Suprapubic skin (tissue), 4 donors: ENCODE data around the gene SPEG. TPM values are rescaled to one million over a fixed set of nuclear protein-coding genes. Genes with fewer than 3 reads are reported as not detected.

Experiments
- DNase-seq, 2 donors: peaks; one replicate each; pipeline ENCODE4 v3.0.0-alpha.2; 2019; ENCODE audit warnings: low spot score in 2 of 2
- H3K27ac ChIP-seq: fragments of 200-600 bp; sonication (generic); one replicate; pipeline ENCODE4 v1.5.1; 2019
- H3K27me3 ChIP-seq: fragments of 200-600 bp; sonication (generic); one replicate; pipeline ENCODE4 v1.5.1; 2019
- H3K36me3 ChIP-seq: fragments of 200-600 bp; sonication (generic); one replicate; pipeline ENCODE4 v1.5.1; 2019
- H3K4me1 ChIP-seq: fragments of 200-600 bp; sonication (generic); one replicate; pipeline ENCODE4 v1.5.1; 2019
- H3K4me3 ChIP-seq: fragments of 200-600 bp; sonication (generic); one replicate; pipeline ENCODE4 v1.5.1; 2019; ENCODE audit warnings: mild to moderate bottlenecking
- H3K9me3 ChIP-seq: fragments of 200-600 bp; sonication (generic); one replicate; pipeline ENCODE4 v1.5.1; 2019
- CTCF ChIP-seq, 2 donors: fragments of 200-600 bp in 1 of 2; fragments of 450-650 bp in 1 of 2; sonication (generic) in 1 of 2; IDR thresholded peaks; one replicate each; pipeline ENCODE4 v1.5.1; 2016 to 2019; ENCODE audit warnings: antibody characterized with exemption in 2 of 2, mild to moderate bottlenecking in 1 of 2, moderate library complexity in 1 of 2
- EP300 ChIP-seq: sonication (generic); formaldehyde crosslinking; IDR thresholded peaks from one replicate; pipeline ENCODE4 v1.6.1; 2017; ENCODE audit warnings: antibody characterized with exemption
- POLR2A ChIP-seq, 2 donors: fragments of 450-650 bp; IDR thresholded peaks; one replicate each; pipeline ENCODE4 v1.6.1; 2017; ENCODE audit warnings: antibody characterized with exemption in 2 of 2, mild to moderate bottlenecking in 2 of 2, moderate library complexity in 2 of 2
- POLR2AphosphoS5 ChIP-seq, 3 donors: sonication (generic); formaldehyde crosslinking; IDR thresholded peaks; one replicate each; pipeline ENCODE4 v1.6.1; 2017; ENCODE audit warnings: antibody characterized with exemption in 3 of 3
- WGBS: methylation state at CpG from one replicate; pipeline ENCODE4 v1.1.5; 2018; 5-methylcytosine and 5-hydroxymethylcytosine counted together
- total RNA-seq, 4 donors: library from RNA; depleted of rRNA; stranded (reverse); fragments of >200 nt; gene quantifications; one replicate each; pipeline ENCODE4 v1.1.0, GENCODE V29; 2016

The SPEG gene
- total RNA-seq, 4 donors from 2014 or later: 6.5 to 17.2 (median 6.7) TPM

GRCh38 chr2:219448099-219448775 is 13.6 kb downstream of the SPEG start:
- peaks cover 10% of the 10 kb centered on the region for H3K4me1 ChIP-seq
- H3K27me3 ChIP-seq: peaks cover 56% of the 10 kb centered on the region
- H3K27ac ChIP-seq: no peak overlapping the region
- H3K36me3 ChIP-seq: no peaks in the 10 kb centered on the region
- WGBS: no CpG with 5 or more reads among the region's 88 CpGs
- TF ChIP-seq POLR2AphosphoS5 (IDR thresholded peaks at IDR 0.05): no peak
- no peak for TF ChIP-seq CTCF (IDR thresholded peaks at IDR 0.05)
- no peak for TF ChIP-seq EP300
- TF ChIP-seq POLR2A (IDR thresholded peaks at IDR 0.05): no peak
- H3K4me3 ChIP-seq: no peak overlapping the region
- peak in 1 of 2 donors; percentile 55 for DNase-seq
- H3K9me3 ChIP-seq: no peaks in the 10 kb centered on the region

- H3K9me3 ChIP-seq: no peaks in the 10 kb centered on the region
- H3K27me3 ChIP-seq: peaks cover 53% of the 10 kb centered on the region
- H3K4me1 ChIP-seq: peaks cover 16% of the 10 kb centered on the region
- TF ChIP-seq EP300 (no peak), CTCF (IDR thresholded peaks at IDR 0.05) (no peak), POLR2A (IDR thresholded peaks at IDR 0.05) (no peak), POLR2AphosphoS5 (IDR thresholded peaks at IDR 0.05) (no peak)
- no peaks in the 10 kb centered on the region for H3K36me3 ChIP-seq
- H3K27ac ChIP-seq: no peak overlapping the region
- no CpG with 5 or more reads among the region's 51 CpGs for WGBS
- peak in 1 of 2 donors; percentile 54 for DNase-seq
- no peak overlapping the region for H3K4me3 ChIP-seq
These were observed 14.2 kb downstream of the SPEG start for GRCh38 chr2:219448776-219449341.

GRCh38 chr2:219449609-219450008 is 15.0 kb downstream of the SPEG start:
- Histone ChIP-seq H3K4me3 (no peak overlapping the region), H3K4me1 (peaks cover 20% of the 10 kb centered on the region), H3K36me3 (no peaks in the 10 kb centered on the region), H3K27me3 (peaks cover 47% of the 10 kb centered on the region), H3K9me3 (no peaks in the 10 kb centered on the region), H3K27ac (no peak overlapping the region)
- DNase-seq: no peak
- 82% methylated on average over 5 of the region's 5 CpGs for WGBS
- TF ChIP-seq EP300 (no peak), POLR2AphosphoS5 (IDR thresholded peaks at IDR 0.05) (no peak), CTCF (IDR thresholded peaks at IDR 0.05) (no peak), POLR2A (IDR thresholded peaks at IDR 0.05) (no peak)

GRCh38 chr2:219451661-219452360 is 17.2 kb downstream of the SPEG start:
- Histone ChIP-seq H3K27ac (peak overlapping the region; percentile 68), H3K27me3 (peaks cover 43% of the 10 kb centered on the region), H3K4me3 (no peak overlapping the region), H3K9me3 (no peaks in the 10 kb centered on the region), H3K36me3 (no peaks in the 10 kb centered on the region), H3K4me1 (peaks cover 20% of the 10 kb centered on the region)
- DNase-seq: peak in 1 of 2 donors; percentile 71
- TF ChIP-seq CTCF (IDR thresholded peaks at IDR 0.05) (no peak), EP300 (no peak), POLR2A (IDR thresholded peaks at IDR 0.05) (no peak), POLR2AphosphoS5 (IDR thresholded peaks at IDR 0.05) (no peak)
- 87% methylated on average over 14 of the region's 18 CpGs for WGBS
